HG03571 (cell line): ENCODE data around the gene FRY.

Source experiments
- ATAC-seq: cut with Tn5 transposase; IDR thresholded peaks from one replicate; pipeline ENCODE4 v1.9.1; 2021; ENCODE audit not compliant: unreplicated experiment

Gene FRY

DNA sequence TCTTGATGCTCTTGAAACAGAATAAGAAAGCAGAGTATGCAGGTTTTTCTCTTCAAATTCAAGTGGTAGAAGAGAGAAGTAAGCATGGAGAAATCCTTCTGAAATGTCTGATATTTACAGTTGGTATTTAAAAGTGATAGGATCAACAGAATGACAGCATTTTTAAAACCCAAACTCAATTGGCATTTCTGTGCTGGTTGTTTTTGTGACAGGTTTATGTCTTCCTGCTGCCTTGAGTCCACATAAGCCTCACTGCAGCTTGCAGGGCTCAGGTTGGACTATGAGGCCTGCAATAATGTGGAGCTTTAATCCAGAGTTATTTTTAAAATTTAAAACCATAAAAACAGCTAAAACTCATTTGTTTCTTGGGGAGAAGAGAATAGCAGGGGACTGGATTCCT is 178.5 kb downstream of the FRY start:
- no peak for ATAC-seq

DNA sequence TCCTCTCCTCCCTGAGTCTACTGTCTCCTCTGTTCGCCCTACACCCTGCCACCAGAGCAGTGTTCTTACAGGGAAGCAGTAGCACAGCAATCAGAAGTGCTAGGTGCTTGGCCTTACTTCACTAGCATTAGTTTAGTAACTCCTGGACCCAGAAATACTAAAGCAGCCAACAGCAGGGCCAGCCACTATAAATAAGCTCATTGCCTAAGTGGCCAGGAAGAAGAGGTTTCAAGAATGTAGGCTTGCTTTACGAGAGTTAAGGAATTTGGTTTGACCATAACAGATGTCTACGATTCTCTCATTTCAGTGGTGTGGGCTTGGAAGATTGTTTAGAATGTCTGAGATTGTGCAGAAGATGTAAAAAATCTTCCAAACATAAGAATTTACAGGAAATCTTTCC is 180.2 kb downstream of the FRY start:
- ATAC-seq: no peak

DNA sequence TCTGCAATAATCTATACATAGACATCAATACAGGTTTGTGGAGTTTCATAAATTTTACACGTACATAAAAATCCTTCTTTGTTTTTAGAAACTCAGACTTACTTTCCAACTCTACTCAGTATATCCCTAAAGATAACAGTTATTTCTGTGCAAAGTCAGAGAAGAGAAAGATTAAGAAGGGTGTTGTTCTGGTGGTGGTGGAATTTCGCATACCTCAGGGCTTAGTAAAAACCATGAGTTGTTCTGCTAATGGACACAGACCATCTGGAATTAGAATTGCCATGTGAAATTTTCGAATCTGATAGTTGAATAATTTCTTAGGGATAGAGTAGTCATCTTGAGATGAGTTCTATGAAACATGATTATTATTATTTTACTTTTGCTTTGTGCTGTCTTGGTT is 180.8 kb downstream of the FRY start:
- no peak for ATAC-seq

DNA sequence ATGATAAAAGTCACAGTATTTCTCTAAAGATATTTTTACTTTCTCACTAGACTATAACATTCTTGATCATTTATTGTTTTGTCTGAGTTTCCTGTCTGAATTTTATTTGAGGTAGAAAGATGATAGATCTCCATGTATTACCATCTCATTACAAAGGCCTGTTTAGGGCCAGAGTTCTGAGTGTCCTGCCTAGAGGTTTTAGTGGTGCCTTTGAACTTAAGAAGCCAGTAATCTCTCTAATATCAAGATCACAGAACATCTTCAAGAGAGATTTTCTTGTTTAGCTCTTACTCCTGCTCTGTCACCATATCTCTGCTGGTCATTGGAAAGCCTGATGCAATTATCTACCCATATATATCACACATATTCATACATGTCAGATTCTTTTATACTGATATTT is 182.1 kb downstream of the FRY start:
- no peak for ATAC-seq

DNA sequence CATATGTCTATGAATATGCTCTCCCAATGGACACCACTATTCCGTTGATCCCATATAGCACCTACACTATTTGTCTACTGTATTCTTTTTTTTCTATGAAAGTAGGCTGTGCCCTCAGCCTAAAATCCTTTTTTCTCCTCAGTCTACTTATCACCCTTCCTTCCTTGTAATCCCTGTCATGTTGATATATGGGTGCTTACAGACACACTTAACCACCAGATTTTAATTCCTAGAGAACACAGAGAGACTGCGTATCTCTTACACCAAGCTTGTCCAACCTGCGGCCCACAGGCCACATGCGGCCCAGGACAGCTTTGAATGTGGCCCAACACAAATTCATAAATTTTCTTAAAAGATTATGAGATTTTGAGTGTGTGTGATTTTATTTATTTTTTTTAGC is 182.5 kb downstream of the FRY start:
- ATAC-seq: no peak

DNA sequence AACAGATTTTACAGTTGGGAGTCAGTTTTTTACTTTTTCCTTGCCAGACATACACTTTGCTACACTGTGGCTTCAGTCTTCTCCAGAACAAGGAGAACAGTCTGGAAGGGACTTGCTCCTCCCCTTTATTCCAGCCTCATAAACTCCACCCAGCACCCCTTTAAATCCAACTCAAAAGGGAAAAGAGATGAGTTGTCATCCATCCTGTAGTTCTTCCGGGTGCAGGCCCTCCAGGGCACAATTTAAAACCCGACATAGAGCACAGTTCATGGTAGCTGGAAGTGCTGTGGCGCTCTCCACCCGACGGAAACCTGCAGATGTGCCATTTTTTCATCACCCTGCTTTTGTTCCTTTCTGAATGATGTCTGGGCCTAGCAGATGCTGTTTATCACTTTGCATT is 184.7 kb downstream of the FRY start:
- ATAC-seq: no peak

DNA sequence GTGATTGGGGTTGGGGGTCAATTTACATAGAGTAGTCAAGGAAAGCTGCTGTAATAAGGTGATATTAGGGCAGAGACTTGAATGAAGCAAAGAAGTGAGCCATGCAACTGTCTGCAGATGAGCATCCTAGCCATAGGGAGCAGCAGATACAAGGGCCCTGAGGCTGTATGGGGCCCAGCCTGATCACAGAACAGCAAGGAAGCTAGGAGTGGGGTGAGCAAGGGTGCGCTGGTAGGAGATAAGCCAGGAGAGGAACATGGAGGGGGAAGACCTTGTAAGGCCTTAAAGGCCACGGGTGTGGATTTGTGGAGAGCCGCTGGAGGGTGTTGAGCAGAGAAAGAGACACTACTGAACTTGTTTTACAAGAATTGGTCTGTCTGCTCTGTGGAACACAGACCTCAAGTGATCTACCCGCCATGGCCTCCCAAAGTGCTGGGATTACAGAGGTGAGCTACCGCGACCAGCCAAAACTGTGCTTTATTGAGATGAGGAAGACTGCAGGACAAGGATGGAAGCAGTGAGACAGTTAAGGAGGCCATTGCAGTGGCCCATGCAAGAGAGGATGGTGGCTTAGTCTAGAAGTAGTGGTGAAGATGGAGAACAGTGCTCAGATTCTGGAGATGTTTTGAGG is 190.6 kb downstream of the FRY start:
- no peak for ATAC-seq

DNA sequence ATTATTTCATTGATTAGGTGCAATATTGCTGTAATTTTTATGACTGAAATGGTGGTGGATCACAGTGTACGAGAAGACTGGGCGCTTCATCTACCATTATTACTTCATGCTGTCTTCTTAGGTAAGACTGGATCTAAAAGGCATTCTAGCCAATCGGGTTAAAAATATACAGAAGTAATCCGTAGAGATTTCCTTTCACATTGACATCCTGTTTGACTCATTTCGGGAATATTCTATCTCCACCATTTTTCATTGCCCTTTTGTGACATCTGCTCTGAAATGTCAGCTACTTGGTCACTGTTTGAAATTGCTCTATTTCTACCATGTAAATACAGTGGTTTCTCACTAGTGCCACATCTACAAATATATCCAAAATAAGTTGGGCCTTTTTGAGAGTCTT is 193.3 kb downstream of the FRY start:
- ATAC-seq: no peak

DNA sequence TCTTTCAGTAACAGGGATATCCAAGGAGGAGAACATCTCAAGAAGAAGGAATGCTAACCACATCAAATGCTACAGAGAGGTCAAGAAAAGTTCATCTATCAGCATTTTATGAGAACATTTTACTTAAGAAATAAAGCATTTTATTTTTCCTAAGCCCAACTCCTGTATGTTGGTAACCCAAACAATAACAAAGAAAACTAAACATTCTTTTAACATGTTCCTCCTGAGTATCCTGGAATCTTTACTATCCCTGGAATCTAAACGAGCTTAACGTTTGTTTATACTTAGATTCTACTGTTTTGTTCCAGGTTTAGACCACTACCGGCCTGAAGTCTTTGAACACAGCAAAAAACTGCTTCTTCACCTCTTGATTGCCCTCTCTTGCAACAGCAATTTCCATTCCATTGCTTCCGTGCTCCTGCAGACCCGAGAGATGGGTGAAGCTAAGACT is 193.9 kb downstream of the FRY start:
- no peak for ATAC-seq

DNA sequence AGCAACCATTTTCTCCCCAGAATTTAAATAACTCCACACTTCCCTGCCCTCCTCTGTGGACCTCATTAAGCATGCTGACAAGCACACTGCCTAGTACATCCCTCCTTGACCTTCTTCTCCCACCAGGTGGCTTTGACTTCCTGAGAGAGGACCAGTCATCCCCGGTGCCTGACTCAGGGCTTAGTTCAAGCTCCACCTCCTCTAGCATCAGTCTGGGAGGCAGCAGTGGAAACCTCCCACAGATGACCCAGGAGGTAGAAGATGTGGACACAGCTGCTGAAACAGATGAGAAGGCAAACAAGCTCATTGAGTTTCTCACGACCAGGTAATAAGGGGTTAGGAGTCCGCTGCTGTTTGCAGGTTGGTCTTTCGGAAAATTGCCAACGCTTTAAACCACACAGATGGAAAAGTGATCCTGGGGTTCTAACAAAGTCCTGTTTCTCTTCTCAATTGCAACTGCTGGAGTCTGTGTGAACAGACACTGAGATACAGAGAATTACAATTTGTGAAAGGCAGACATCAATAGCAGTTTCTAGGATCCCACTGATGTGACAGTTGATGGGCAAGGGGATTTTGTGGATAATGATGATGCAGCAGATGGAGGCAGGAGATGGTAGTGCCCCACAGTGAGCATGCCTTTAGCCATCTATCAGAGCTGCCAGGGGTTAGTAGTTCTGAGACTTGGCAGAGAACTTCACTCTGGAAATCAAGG is 196.9 kb downstream of the FRY start:
- no peak for ATAC-seq

DNA sequence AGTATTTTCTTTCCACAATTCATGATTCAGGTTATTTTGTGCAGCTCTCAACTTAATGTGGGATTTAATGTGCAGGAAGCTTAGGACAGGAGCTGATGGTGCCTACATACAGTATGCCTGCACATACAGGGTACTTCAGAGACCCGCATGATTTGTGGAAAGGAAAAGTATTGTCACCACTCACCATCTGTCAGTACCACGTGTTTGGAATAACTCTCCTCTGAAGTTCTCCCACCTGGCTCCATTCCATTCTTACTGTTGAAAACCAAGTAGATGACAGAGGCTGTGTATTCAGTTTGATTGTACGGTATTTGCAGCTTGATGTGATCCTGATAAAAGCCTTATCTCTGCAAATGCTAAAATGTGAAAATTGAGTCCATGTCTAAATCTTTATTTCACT is 197.9 kb downstream of the FRY start:
- ATAC-seq: no peak

DNA sequence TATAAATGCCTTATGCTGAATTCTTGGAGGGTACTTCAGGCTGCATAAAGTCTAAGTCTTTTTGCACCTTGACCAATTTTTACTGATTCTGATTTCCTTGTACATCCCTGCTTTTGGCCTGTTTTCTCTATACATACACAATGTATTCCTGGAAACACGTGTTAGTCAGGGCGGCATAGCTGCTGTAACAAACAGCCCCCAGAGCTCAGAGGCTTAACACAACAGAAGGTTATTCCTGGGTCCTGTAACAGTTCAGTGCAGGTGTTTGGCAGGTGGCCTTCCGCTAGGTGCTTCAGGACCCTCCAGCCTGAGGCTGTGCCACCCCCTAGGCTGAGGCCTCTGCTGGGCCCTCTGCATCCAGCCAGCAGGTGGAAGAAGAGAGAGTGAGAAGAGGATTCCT is 200.7 kb downstream of the FRY start:
- ATAC-seq: no peak

DNA sequence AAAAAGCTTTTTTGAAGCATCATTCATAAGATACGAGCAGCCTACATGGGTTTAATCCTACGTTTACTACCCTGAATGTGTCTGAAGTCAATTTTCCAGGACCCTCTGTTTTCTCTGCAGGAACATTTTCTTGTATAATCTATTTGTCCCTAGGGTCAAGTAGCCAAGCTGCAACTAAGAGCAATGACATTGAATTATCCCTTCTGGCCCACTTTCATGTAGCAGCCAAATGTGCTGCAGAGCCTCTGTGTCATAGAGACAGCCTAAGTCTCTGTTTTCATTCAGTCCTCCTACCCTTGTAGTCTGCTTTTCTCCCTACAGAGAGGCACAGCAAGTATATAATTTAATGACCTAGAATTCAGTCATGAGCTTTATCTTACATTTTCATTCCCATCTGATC is 201.5 kb downstream of the FRY start:
- ATAC-seq: no peak

DNA sequence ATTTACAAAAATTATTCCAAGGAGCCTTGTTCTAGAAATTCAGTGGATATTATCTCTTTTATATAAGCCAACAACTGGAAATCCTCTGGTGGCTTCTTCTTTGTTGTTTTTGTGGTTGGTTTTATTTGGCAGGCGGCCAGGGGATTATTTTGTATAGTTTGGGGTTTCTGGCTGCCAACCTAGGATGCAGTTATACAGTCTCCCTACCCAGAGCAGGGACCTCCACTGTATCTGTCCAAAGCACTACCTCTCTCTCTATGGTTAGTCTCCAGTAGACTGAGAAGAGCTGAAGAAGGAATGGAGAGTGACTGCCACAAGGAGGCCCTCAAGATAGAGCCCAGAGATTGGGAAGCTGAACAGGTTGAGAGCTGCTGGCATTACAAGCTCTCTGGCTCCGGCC is 203.3 kb downstream of the FRY start:
- no peak for ATAC-seq

DNA sequence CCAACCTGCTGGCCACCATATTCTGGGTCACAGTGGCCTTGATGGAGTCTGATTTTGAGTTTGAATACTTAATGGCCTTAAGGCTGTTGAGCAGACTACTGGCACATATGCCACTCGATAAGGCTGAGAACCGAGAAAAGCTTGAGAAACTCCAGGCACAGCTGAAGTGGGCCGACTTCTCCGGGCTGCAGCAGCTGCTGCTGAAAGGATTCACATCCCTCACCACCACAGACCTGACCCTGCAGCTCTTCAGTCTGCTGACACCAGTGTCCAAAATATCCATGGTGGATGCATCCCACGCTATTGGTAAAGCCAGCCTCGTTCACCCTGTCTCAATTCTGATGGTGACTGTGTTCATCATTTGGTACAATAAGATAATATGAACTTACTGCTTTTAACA is 206.1 kb downstream of the FRY start:
- ATAC-seq: no peak

DNA sequence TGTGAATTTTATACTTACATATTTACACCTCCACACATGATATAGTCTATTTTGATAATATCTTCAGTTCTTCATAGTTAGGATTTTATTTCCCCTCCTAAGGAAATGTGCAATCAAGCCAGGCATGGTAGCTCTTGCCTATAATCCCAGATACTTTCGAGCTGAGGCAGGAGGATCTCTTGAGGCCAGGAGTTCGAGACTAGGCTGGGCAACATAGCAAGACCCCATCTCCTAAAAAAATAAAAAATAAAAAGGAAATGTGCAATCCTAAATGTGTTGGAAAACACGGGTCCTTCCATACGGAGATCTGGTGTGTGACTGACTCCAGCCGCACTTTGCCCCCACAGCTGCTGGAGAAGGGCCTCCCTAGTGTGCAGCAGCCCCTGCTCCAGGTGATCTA is 212.1 kb downstream of the FRY start:
- ATAC-seq: no peak

DNA sequence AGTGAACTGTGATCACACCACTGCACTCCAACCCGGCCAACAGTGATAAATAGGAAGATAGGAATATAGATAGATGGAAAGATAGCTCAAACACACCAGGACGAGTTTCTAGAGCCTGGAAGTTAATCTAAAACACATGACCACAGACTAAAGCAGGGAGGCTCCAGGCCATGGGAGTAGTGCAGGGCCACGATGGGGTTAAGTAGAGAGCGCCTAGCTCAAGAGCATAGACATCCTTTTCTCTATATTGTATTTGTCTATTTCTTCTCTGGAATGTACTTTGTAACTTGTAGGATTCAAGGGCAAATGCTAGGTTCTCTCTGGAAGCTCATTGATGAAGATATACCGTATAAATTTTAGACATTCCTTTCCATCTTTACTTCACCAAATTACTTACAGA is 214.0 kb downstream of the FRY start:
- ATAC-seq: no peak

DNA sequence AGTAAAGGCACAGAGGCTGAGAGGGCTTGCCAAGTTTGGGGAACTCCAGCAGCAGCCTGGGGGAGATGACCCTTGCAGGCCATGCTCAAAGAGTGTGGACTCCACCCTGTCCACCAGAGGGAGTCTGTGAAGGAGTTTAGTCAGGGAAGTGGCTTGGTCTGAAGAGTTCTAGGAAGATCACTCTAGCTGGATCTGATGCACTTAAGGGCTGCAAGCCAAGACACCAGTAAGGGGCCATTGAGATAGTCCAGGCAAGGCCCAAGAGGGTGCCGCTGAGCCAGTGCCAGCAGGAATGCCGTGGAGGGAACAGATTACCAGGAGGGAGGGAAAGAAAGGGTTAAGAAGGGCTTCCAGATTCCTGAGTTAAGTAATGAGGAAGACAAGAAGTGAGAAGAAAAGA is 214.9 kb downstream of the FRY start:
- ATAC-seq: peak; percentile 90

DNA sequence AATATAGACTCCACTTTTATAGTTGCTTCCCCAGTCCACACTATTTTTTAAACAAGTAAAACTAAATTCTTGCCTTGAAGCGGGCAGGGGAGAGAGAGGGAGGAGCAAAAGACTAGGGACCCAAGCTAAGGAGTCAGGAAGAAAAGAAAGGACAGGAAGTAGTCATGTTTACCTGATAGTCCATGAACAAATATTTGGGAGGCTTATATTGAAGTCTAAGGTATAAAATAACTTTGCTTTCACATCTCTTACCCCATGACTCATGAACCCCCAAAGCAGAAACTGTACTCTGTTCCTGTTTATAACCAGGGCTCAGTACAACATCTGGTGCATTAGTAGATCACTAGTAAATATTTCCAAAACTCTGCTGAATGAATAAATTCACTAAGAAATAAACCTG is 216.3 kb downstream of the FRY start:
- ATAC-seq: no peak

DNA sequence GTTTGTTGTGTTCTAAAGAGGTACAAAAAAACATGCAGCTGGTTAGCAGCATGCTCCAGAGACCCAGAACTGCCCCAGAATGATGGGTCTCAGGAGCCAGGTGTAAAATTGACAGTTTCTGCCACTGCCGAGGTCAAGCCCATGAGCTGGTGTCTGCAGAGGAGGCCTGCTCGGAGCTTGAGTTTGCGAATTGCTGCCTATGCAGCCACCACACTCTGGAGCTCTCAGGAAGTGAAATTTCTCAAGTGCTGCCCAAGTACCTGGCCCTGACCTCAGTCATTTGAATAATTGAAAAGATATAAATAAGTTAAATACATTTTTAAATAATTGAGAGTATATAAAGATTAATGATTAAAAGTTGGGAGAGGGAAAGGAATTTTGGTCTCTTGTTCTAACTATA is 217.2 kb downstream of the FRY start:
- ATAC-seq: no peak

DNA sequence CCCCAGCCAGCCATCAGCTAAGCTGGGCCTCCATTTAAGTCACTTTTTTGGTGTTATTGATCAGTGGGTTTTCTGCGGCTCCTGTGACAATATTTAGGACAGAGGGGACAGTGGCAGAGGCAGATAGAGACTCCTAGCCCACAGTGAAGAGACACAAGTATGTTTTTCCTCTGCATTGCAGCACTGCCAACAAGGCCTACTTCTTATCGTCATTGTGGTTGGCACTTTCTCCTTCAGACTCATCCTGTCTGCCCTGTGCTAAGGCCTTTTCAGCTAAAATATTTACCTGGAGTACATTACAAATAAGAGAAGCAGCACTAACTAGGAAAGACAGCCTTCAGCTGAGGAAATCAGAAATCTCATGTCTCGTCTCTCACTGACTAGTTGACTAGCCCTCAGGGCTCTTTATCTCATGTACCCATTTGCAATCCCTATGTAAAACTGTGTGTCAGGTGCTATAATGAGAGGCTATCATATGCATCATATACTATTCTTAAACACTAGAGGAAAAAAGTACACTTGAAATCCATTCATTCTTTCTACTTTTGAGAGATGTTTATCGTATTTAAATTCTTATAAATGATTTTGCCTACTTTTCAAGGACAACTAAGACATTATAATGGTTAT is 221.4 kb downstream of the FRY start:
- ATAC-seq: no peak

DNA sequence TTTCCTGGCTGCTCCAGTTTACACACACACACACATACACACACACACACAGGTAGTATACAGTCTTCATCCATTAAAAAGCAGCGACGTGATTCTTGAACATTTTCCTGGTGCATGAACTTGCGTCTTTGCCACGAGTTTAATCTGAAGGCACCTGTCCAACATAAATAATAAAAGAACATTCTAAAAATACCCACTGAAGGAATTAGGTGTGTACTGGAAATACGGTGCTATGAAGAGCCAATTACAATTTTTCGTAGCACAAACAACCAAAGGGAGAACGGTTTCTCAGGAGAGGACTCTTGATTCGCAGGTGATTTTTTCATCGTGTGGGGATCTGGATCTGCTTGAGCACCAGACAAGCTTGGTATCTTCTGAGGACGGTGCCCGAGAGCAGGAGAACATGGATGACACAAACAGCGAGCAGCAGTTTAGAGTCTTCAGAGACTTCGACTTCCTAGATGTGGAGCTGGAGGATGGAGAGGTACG is 222.4 kb downstream of the FRY start:
- ATAC-seq: no peak
